ENCODE data around the gene OXNAD1. TPM values are rescaled to one million over a fixed set of nuclear protein-coding genes. Genes with fewer than 3 reads are reported as not detected.

Gene OXNAD1
- total and polyA plus RNA-seq, 2 of the 13 experiments (the other 11 are each of a cell fraction or from before 2014, with no cell fraction given), result 9.9 to 18.8 TPM

- intact Hi-C loops (cut with micrococcal nuclease; ENCODE audit: unreplicated experiment), result no loop called here
- Histone ChIP-seq H3K4me2 (ENCODE audit: low read depth, low read length) (no peak overlapping the region), H3K9ac (ENCODE audit: insufficient read depth, low read depth, low read length) (no peak overlapping the region), H3K36me3 (replicated peaks in 1 of 2; ENCODE audit: control insufficient read depth in 1 of 2, insufficient read depth in 2 of 2, low read length in 2 of 2) (peaks cover 3 to 38% of the 10 kb centered on the region in 2 experiments; a peak in 4 of 5 replicates), H3K9me3 (ENCODE audit: low read length) (no peaks in the 10 kb centered on the region), H3K4me3 (replicated peaks in 1 of 3; ENCODE audit: insufficient read depth in 1 of 3, low read depth in 2 of 3, low read length in 3 of 3) (no peak overlapping the region), H4K20me1 (ENCODE audit: insufficient read depth, low read length) (no peaks in the 10 kb centered on the region; the same call in 1 of the 2 replicates), H2AFZ (ENCODE audit: low read length) (no peak overlapping the region), H3K79me2 (ENCODE audit: insufficient read depth, low read length) (no peaks in the 10 kb centered on the region), H3K27me3 (ENCODE audit: control insufficient read depth in 1 of 2, insufficient read depth in 2 of 2, low read length in 2 of 2) (no peaks in the 10 kb centered on the region), H3K4me1 (ENCODE audit: insufficient read depth, low read length) (no peaks in the 10 kb centered on the region), H3K27ac (ENCODE audit: extremely low read length, insufficient read depth, low read length) (no peak overlapping the region)
- ChIA-PET POLR2A (no interaction called here), CTCF (ENCODE audit: low intra/inter-chr PET ratio, low total read pairs) (no interaction called here)
- BruUV-seq (replicated peaks), result no TSS peak
- no peak for TF ChIP-seq ISX (CRISPR knock-in tag; conservative IDR thresholded peaks at IDR 0.05)
- TF ChIP-seq BORCS8-MEF2B (CRISPR knock-in tag; IDR thresholded peaks at IDR 0.05), result no peak
- no peak for TF ChIP-seq POGZ (CRISPR knock-in tag; IDR thresholded peaks at IDR 0.05)
- no peak for TF ChIP-seq KLF15 (CRISPR knock-in tag; IDR thresholded peaks at IDR 0.05; ENCODE audit: borderline replicate concordance)
- DNase-seq (ENCODE audit: low spot score), result no peak
- no peak for FAIRE-seq
- 88% methylated on average over 6 of the region's 6 CpGs for WGBS (ENCODE audit: low lambda C conversion rate)
- ATAC-seq, result no peak
- in situ Hi-C loops (cut with HindIII; ENCODE audit: extremely low pct_ligation_motif_present, low pct_unique_long_range_greater_than_20kb), result no loop called here
Measured at GRCh38 chr3:16286751-16287543, 21.9 kb downstream of the OXNAD1 start.

- in situ Hi-C loops (cut with HindIII; ENCODE audit: extremely low pct_ligation_motif_present, low pct_unique_long_range_greater_than_20kb), result no loop called here
- H3K79me2 ChIP-seq (ENCODE audit: insufficient read depth, low read length), result no peaks in the 10 kb centered on the region
- no peak for FAIRE-seq
- WGBS (ENCODE audit: low lambda C conversion rate), result 100% methylated on average over 1 of the region's 1 CpG
- peaks cover 9% of the 10 kb centered on the region; the same call in 1 of the 2 replicates for H3K9me3 ChIP-seq (ENCODE audit: low read length)
- peaks cover 3 to 45% of the 10 kb centered on the region in 2 experiments; a peak in 4 of 5 replicates for H3K36me3 ChIP-seq (replicated peaks in 1 of 2; ENCODE audit: control insufficient read depth in 1 of 2, insufficient read depth in 2 of 2, low read length in 2 of 2)
- H3K4me3 ChIP-seq (replicated peaks in 1 of 3; ENCODE audit: insufficient read depth in 1 of 3, low read depth in 2 of 3, low read length in 3 of 3), result no peak overlapping the region
- H3K4me1 ChIP-seq (ENCODE audit: insufficient read depth, low read length), result no peaks in the 10 kb centered on the region
- no peaks in the 10 kb centered on the region for H3K27me3 ChIP-seq (ENCODE audit: control insufficient read depth in 1 of 2, insufficient read depth in 2 of 2, low read length in 2 of 2)
- H3K4me2 ChIP-seq (ENCODE audit: low read depth, low read length), result no peak overlapping the region
- no TSS peak for BruUV-seq (replicated peaks)
- no peak overlapping the region for H3K9ac ChIP-seq (ENCODE audit: insufficient read depth, low read depth, low read length)
- no peak for DNase-seq (ENCODE audit: low spot score)
- H3K27ac ChIP-seq (ENCODE audit: extremely low read length, insufficient read depth, low read length), result no peak overlapping the region
- POLR2A ChIA-PET, result no interaction called here
- intact Hi-C loops (cut with micrococcal nuclease; ENCODE audit: unreplicated experiment), result no loop called here
- H4K20me1 ChIP-seq (ENCODE audit: insufficient read depth, low read length), result no peaks in the 10 kb centered on the region; the same call in 1 of the 2 replicates
- CTCF ChIA-PET (ENCODE audit: low intra/inter-chr PET ratio, low total read pairs), result no interaction called here
- H2AFZ ChIP-seq (ENCODE audit: low read length), result no peak overlapping the region
- no peak for ATAC-seq
- TF ChIP-seq ZNF138 (CRISPR knock-in tag; IDR thresholded peaks at IDR 0.05; ENCODE audit: low read depth) (no peak), ZNF704 (CRISPR knock-in tag; IDR thresholded peaks at IDR 0.05; ENCODE audit: borderline replicate concordance) (no peak), NCOR1 (IDR thresholded peaks at IDR 0.05; ENCODE audit: borderline replicate concordance, low read length) (no peak), ZNF276 (CRISPR knock-in tag; IDR thresholded peaks at IDR 0.05; ENCODE audit: low read depth) (no peak), MAF1 (CRISPR knock-in tag; IDR thresholded peaks at IDR 0.05; ENCODE audit: borderline replicate concordance) (no peak), RFX5 (IDR thresholded peaks at IDR 0.05; ENCODE audit: low read depth, low read length) (no peak), ZBTB33 (CRISPR knock-in tag; IDR thresholded peaks at IDR 0.05) (no peak), PHF8 (CRISPR knock-in tag; IDR thresholded peaks at IDR 0.05) (no peak)
Measured at GRCh38 chr3:16288664-16289063, 23.7 kb downstream of the OXNAD1 start.

Data from HepG2 (cell line).